ENCODE data around the gene CDC14A.

The CDC14A gene

DNA sequence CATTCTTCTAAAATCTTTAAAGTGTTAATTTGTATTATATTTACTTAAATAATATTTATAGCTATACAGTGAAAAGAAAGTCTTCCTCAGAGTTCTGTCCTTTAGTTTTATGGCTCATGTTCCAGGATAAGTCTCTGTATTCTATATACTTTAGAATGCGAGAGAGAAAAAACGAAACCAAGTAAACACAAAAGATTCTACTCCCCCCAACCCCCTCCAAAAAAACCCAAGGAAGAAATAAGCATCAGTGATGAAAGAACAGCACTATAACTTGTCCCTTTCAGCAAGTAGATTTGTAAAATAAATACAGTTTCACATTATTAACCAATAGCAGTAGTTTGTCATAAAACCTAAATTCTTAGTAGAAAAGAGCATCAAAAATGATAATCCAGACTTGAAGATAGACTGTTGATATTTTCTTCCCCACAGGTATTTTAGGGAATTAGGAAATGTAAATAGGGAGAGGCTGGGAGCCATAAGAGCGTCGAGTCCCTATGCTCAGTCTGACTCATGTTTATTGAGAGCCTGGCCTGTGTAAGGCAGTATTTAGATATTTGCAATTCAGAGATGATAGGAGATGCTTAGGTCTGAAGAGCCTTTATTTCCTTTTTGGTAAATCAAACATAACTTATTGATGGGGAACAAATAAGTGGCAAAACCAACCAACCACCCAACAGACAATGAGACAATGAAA lies 35.5 kb downstream of the CDC14A start:
- Histone ChIP-seq H3K4me1 (ENCODE audit: control insufficient read depth, low read length) (no peaks in the 10 kb centered on the region), H3K4me2 (ENCODE audit: low read length) (no peak overlapping the region), H3K9me3 (ENCODE audit: control insufficient read depth, insufficient read depth, low read length) (no peaks in the 10 kb centered on the region), H3K27ac (ENCODE audit: low read depth, low read length) (no peak overlapping the region), H4K20me1 (ENCODE audit: control insufficient read depth, insufficient read depth, low read depth, low read length) (no peaks in the 10 kb centered on the region), H3F3A (ENCODE audit: control insufficient read depth, insufficient read depth) (no peaks in the 10 kb centered on the region), H3K9me2 (replicated peaks; ENCODE audit: control insufficient read depth, low read length) (no peaks in the 10 kb centered on the region), H3K36me3 (ENCODE audit: control insufficient read depth, low read length) (no peaks in the 10 kb centered on the region), H3K4me3 (ENCODE audit: low read length) (no peak overlapping the region), H3K27me3 (ENCODE audit: control insufficient read depth, low read length) (no peaks in the 10 kb centered on the region), H3K79me2 (ENCODE audit: control insufficient read depth, low read length) (no peaks in the 10 kb centered on the region)
- TF ChIP-seq EZH2phosphoT487 (IDR thresholded peaks at IDR 0.05; ENCODE audit: borderline replicate concordance, low read length): no peak
- TF ChIP-seq, protein P1, sequence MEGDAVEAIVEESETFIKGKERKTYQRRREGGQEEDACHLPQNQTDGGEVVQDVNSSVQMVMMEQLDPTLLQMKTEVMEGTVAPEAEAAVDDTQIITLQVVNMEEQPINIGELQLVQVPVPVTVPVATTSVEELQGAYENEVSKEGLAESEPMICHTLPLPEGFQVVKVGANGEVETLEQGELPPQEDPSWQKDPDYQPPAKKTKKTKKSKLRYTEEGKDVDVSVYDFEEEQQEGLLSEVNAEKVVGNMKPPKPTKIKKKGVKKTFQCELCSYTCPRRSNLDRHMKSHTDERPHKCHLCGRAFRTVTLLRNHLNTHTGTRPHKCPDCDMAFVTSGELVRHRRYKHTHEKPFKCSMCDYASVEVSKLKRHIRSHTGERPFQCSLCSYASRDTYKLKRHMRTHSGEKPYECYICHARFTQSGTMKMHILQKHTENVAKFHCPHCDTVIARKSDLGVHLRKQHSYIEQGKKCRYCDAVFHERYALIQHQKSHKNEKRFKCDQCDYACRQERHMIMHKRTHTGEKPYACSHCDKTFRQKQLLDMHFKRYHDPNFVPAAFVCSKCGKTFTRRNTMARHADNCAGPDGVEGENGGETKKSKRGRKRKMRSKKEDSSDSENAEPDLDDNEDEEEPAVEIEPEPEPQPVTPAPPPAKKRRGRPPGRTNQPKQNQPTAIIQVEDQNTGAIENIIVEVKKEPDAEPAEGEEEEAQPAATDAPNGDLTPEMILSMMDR (IDR thresholded peaks at IDR 0.05; ENCODE audit: low read depth, low read length, poor library complexity, severe bottlenecking): no peak

DNA sequence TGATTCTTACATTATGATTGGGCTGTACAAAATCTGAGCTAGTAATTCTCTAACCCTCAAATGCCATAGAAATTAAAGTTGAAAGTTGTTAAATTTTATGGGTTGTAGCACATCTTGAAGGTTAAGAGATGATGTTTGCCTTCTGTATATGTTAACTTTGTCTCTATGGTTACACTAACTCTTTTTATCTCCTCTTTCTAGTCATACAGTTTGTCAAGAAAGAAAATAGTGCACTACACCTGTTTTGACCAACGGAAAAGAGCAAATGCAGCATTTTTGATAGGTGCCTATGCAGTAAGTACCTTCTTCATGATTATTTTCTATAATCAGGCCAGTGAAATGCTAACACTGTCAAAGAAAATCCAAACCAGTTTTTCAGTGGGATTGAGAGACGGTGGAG lies 38.2 kb downstream of the CDC14A start:
- Histone ChIP-seq H3K79me2 (ENCODE audit: control insufficient read depth, low read length) (no peaks in the 10 kb centered on the region), H3K27me3 (ENCODE audit: control insufficient read depth, low read length) (no peaks in the 10 kb centered on the region), H3K9me3 (ENCODE audit: control insufficient read depth, insufficient read depth, low read length) (no peaks in the 10 kb centered on the region), H3K4me2 (ENCODE audit: low read length) (no peak overlapping the region), H3K4me3 (ENCODE audit: low read length) (no peak overlapping the region), H3F3A (ENCODE audit: control insufficient read depth, insufficient read depth) (no peaks in the 10 kb centered on the region), H3K4me1 (ENCODE audit: control insufficient read depth, low read length) (no peaks in the 10 kb centered on the region), H3K36me3 (ENCODE audit: control insufficient read depth, low read length) (no peaks in the 10 kb centered on the region), H3K27ac (ENCODE audit: low read depth, low read length) (no peak overlapping the region), H3K9me2 (replicated peaks; ENCODE audit: control insufficient read depth, low read length) (no peaks in the 10 kb centered on the region), H4K20me1 (ENCODE audit: control insufficient read depth, insufficient read depth, low read depth, low read length) (no peaks in the 10 kb centered on the region)
- TF ChIP-seq EZH2phosphoT487 (IDR thresholded peaks at IDR 0.05; ENCODE audit: borderline replicate concordance, low read length): no peak
- TF ChIP-seq, protein P1 (IDR thresholded peaks at IDR 0.05; ENCODE audit: low read depth, low read length, poor library complexity, severe bottlenecking): no peak

DNA sequence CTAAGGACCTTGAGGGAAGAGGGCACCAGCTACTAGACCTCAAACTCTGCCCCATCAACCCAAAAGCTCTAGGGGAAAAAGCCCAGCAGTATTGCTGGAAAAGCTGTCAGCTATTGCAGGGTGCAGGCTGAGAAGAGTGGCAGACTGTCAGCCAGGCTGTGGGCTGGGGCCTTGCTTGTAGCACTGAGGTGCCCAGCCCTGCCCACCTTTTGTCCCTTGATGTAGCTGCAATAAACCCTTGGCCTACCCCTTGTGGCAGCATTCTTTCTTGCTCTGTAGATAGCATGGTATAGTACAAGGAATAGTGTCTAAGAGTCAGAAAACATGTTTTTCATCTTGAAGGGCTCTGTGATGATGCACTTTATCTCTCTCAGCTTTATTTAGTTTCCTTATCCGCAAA lies 39.4 kb downstream of the CDC14A start:
- Histone ChIP-seq H3F3A (ENCODE audit: control insufficient read depth, insufficient read depth) (no peaks in the 10 kb centered on the region), H3K27me3 (ENCODE audit: control insufficient read depth, low read length) (no peaks in the 10 kb centered on the region), H3K4me1 (ENCODE audit: control insufficient read depth, low read length) (no peaks in the 10 kb centered on the region), H3K4me2 (ENCODE audit: low read length) (no peak overlapping the region), H3K36me3 (ENCODE audit: control insufficient read depth, low read length) (no peaks in the 10 kb centered on the region), H4K20me1 (ENCODE audit: control insufficient read depth, insufficient read depth, low read depth, low read length) (no peaks in the 10 kb centered on the region), H3K79me2 (ENCODE audit: control insufficient read depth, low read length) (no peaks in the 10 kb centered on the region), H3K9me2 (replicated peaks; ENCODE audit: control insufficient read depth, low read length) (no peaks in the 10 kb centered on the region), H3K9me3 (ENCODE audit: control insufficient read depth, insufficient read depth, low read length) (no peaks in the 10 kb centered on the region), H3K4me3 (ENCODE audit: low read length) (no peak overlapping the region), H3K27ac (ENCODE audit: low read depth, low read length) (no peak overlapping the region)
- TF ChIP-seq, protein P1 (IDR thresholded peaks at IDR 0.05; ENCODE audit: low read depth, low read length, poor library complexity, severe bottlenecking): no peak
- no peak for TF ChIP-seq EZH2phosphoT487 (IDR thresholded peaks at IDR 0.05; ENCODE audit: borderline replicate concordance, low read length)

All from DOHH2 (cell line).